B cell (primary cell): ENCODE data around the gene ANAPC13.

Experiments
- CTCF ChIP-seq: fragments of 200-600 bp; IDR thresholded peaks from one replicate; pipeline ENCODE4 v1.8.0; 2022; ENCODE audit warnings: antibody characterized with exemption, mild to moderate bottlenecking
- EZH2 ChIP-seq: IDR thresholded peaks from 2 replicates; pipeline ENCODE4 v1.6.1; 2012; ENCODE audit warnings: borderline replicate concordance, low read depth, mild to moderate bottlenecking, moderate library complexity, low read length; ENCODE audit not compliant: insufficient read depth, poor library complexity, severe bottlenecking

GRCh38 chr3:134437211-134437752 lies 48.5 kb downstream of the ANAPC13 start:
- TF ChIP-seq CTCF (no peak), EZH2 (no peak)
